ENCODE measurements around the gene NPY. TPM values are rescaled to one million over a fixed set of nuclear protein-coding genes. Genes with fewer than 3 reads are reported as not detected.

The NPY gene
- total and polyA plus RNA-seq, 2 of the 4 experiments (the other 2 are of a cell fraction), result not detected

DNA sequence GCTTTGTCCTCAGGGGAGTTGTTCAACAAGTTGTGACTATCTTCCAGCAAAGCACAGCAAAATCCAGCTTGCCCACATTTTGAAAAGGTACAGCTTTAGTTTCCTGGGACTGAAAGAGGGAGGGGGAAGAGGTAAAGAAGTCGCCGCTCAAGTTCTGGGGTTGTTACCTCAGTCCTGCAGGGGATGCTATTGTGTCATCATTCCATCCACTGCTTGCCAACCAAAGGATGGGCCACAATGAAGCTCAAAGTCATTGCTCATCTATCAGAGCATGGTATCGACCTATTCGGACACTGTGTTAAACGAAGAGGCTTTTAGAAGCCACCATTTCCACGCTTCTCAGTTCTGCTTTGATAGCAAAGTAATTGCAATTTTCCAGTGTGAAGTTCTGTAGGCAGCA, 34.3 kb downstream of the NPY start:
- TF ChIP-seq SMC3 (IDR thresholded peaks at IDR 0.05; ENCODE audit: low read depth, low read length), result no peak
- TF ChIP-seq, protein P1, sequence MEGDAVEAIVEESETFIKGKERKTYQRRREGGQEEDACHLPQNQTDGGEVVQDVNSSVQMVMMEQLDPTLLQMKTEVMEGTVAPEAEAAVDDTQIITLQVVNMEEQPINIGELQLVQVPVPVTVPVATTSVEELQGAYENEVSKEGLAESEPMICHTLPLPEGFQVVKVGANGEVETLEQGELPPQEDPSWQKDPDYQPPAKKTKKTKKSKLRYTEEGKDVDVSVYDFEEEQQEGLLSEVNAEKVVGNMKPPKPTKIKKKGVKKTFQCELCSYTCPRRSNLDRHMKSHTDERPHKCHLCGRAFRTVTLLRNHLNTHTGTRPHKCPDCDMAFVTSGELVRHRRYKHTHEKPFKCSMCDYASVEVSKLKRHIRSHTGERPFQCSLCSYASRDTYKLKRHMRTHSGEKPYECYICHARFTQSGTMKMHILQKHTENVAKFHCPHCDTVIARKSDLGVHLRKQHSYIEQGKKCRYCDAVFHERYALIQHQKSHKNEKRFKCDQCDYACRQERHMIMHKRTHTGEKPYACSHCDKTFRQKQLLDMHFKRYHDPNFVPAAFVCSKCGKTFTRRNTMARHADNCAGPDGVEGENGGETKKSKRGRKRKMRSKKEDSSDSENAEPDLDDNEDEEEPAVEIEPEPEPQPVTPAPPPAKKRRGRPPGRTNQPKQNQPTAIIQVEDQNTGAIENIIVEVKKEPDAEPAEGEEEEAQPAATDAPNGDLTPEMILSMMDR (conservative IDR thresholded peaks at IDR 0.05; ENCODE audit: low read depth, low read length), result peak; percentile 12; the same call in 1 of the 2 replicates
- TF ChIP-seq CEBPB (IDR thresholded peaks at IDR 0.05; ENCODE audit: low read depth, low read length), result no peak
- TF ChIP-seq CHD1 (IDR thresholded peaks at IDR 0.05; ENCODE audit: low read depth, low read length), result no peak
- Histone ChIP-seq H3K4ac (ENCODE audit: low read depth, low read length) (no peak overlapping the region), H4K91ac (ENCODE audit: insufficient read depth, low read depth, low read length) (no peak overlapping the region), H3K23ac (ENCODE audit: low read depth, low read length) (no peak overlapping the region), H3K4me2 (ENCODE audit: low read depth, low read length) (no peak overlapping the region), H2AK9ac (replicated peaks; ENCODE audit: low read depth, low read length, poor library complexity) (no peak overlapping the region), H3K4me1 (ENCODE audit: control insufficient read depth, insufficient read depth, low read length) (no peaks in the 10 kb centered on the region), H3K9me3 (ENCODE audit: control insufficient read depth, insufficient read depth, low read length) (no peaks in the 10 kb centered on the region), H2BK20ac (ENCODE audit: low read depth, low read length) (no peak overlapping the region), H3K27me3 (ENCODE audit: control insufficient read depth, insufficient read depth, low read length) (no peaks in the 10 kb centered on the region), H2BK5ac (ENCODE audit: low read depth, low read length, poor library complexity, severe bottlenecking) (no peak overlapping the region), H3K4me3 (ENCODE audit: insufficient read depth, low read depth, low read length) (no peak overlapping the region), H4K5ac (ENCODE audit: low read depth, low read length) (no peak overlapping the region), H2BK120ac (ENCODE audit: low read depth, low read length) (no peak overlapping the region), H2AFZ (replicated peaks; ENCODE audit: low read length, poor library complexity) (no peak overlapping the region), H3K18ac (ENCODE audit: low read depth, low read length) (no peak overlapping the region), H4K8ac (ENCODE audit: low read depth in 2 of 2, low read length in 2 of 2) (no peak overlapping the region), H3K79me1 (ENCODE audit: low read depth in 1 of 2, low read length in 2 of 2) (no peaks in the 10 kb centered on the region), H3K36me3 (ENCODE audit: control insufficient read depth, insufficient read depth, low read length) (no peaks in the 10 kb centered on the region), H3K14ac (replicated peaks; ENCODE audit: low read depth, low read length) (no peak overlapping the region), H2BK15ac (ENCODE audit: low read depth, low read length) (no peak overlapping the region), H3K9me1 (ENCODE audit: insufficient read depth, low read length) (no peaks in the 10 kb centered on the region), H2AK5ac (ENCODE audit: low read depth, low read length) (no peak overlapping the region), H4K20me1 (ENCODE audit: insufficient read depth, low read length) (no peaks in the 10 kb centered on the region), H3K27ac (ENCODE audit: insufficient read depth, low read length) (no peak overlapping the region), H3K9ac (ENCODE audit: low read depth, low read length) (no peak overlapping the region), H3K56ac (ENCODE audit: extremely low read depth, insufficient read depth, low read length) (no peak overlapping the region)
- WGBS, 2 experiments (ENCODE audit: extremely low coverage in 2 of 2, insufficient read length in 1 of 2), result 60% methylated on average over 2 of the region's 6 CpGs; no CpG with 5 or more reads in 1 of the 2 experiments
- CTCF ChIA-PET, result interaction anchor here (0.6 kb wide), 1 partner anchor 567 kb away, joined by 3 read pairs; no protein-coding TSS in a partner anchor
- no TSS peak for BruUV-seq (replicated peaks)
- intact Hi-C loops (cut with micrococcal nuclease) (no loop called here), in situ Hi-C loops (cut with MboI; ENCODE audit: low sequenced_read_pairs) (no loop called here), dilution Hi-C loops (cut with HindIII; ENCODE audit: low sequenced_read_pairs, unreplicated experiment) (no loop called here)
- POLR2A ChIA-PET (ENCODE audit: unreplicated experiment), result interaction anchor here (0.6 kb wide), 1 partner anchor 429 kb away, joined by 15 read pairs; no protein-coding TSS in a partner anchor
- ATAC-seq (ENCODE audit: low read depth) (no peak), DNase-seq (no peak)

All from IMR-90 (cell line).